NCI-H748 treated with DMSO at 0.1 percent for 48 hours (cell line): ENCODE data around the gene LGI4.
A peak's percentile ranks its signal among the peaks of the same experiment; 100 is the strongest.
"Not testable (repeated sequence)": the region's sequence is repeated elsewhere in the genome, so short reads cannot be mapped to it uniquely, and the experiment has no call there.

Experiments used
- DNase-seq: peaks from one replicate; lab custom pipeline; 2025; lab: John Stamatoyannopoulos, UW

Gene LGI4

GRCh38 chr19:35160629-35161433 lies 26.0 kb upstream of the LGI4 start:
- no peak for DNase-seq

DNA sequence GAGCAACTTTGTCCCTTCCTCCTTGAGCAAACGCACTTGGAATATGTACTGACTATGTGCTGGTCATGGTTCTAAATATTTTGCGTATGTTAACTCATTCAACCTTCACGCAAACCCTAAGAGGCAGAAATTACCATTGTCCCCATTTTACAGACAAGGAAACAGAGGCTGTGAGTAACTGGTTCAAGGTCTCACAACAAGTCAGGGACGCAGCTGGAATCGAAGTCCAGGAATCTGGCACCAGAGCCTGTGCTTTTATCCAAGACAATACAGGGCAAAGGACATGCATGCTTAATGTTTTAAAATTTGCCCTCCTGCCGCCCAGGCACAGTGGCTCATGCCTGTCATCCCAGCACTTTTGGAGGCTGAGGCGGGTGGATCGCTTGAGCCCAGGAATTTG lies 24.7 kb upstream of the LGI4 start:
- no peak for DNase-seq

GRCh38 chr19:35157431-35157830 lies 22.6 kb upstream of the LGI4 start:
- no peak for DNase-seq

- no peak for DNase-seq
These were observed 21.8 kb upstream of the LGI4 start for GRCh38 chr19:35156673-35157014.

GRCh38 chr19:35155981-35156672 lies 21.3 kb upstream of the LGI4 start:
- no peak for DNase-seq

DNA sequence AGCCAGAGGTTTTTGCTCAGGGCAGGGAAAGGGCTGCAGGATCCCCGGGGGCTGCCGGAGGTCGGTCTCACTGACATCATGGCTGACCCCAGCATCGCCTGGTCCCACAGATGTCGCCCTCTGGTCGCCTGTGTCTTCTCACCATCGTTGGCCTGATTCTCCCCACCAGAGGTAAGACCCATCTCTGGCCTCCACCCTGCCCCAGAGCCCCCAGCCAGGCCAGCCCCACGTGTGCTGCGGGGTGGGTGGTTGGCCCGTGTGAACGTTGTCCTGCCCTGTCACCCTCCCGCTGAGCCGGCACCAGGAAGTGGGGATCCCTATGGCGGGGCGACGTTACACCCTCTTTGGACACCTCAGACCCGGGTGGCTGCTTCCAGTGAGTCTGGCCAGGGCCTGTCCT lies 20.6 kb upstream of the LGI4 start:
- DNase-seq: no peak

DNA sequence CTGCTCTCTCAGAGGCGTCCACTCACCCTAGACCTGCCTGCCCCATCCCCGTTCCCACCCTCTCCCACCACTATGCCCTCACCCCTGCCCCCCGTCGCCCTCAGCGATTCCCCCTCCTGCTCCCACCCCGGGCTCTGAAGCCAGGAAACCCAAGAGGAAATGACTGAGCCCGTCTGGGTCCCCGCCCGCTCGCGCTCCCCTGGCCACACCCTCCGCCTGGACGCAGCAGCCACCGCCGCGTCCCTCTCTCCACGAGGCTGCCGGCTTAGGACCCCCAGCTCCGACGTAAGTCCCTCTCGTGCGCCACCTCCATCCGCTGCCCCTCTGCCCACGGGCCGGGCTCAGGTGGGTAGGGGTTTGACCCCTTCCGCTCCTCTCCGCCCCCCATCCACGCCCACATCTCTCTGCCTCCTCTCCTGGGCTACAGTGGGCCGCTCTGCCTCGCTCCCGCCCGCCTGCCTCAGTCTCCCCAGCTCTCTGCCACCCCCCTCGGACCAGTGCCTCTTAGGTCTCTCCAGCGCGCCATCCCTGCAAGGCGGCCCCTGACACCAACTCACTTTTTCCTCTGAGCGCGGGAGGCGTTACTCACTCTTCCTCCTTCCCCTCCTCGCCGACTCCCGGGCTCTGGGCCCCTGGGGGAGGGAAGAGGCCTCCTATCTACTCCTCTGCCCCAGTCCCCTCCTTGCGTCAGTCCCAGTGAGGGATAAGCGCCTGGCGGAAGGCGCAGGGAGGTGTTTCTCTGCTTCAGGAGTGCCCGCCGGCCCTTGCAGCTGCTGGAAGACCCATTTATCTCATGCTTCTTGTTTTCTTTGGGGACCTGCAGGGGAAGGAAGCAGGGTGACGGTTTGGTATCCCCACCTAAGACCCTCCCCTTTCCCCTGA lies 19.9 kb upstream of the LGI4 start, which contains the start of gene FXYD5:
Gene FXYD5 (plus strand): TSS at position 211 of the 882 bp plus-strand sequence. CDS start 816 bp downstream, outside the sequence.
- peak; percentile 31 for DNase-seq

- DNase-seq: peak; percentile 15
These were observed 19.1 kb upstream of the LGI4 start for GRCh38 chr19:35153701-35154524.

- not testable (repeated sequence) for DNase-seq
These were observed 18.3 kb upstream of the LGI4 start for GRCh38 chr19:35153129-35153522.

- no peak for DNase-seq
These were observed 16.6 kb upstream of the LGI4 start for GRCh38 chr19:35151273-35152065.

DNA sequence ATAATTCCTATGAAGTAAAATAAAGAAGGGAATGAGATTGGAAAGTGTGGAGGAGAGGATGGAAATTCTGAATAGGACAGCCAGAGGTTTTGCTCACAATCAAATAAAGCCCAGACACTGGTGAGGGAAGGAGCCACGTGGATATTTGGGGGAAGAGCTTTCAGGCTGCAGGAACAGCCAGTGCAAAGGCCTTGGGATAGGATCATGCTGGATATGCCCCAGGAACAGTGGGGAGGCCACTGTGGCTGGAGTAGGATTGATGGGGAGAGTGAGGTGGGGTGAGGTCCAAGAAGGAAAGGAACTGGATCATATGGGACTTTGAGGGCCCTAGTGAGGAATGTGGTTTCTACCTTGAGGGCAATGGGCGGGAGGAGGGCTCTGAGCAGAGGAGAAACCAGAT lies 15.6 kb upstream of the LGI4 start:
- no peak for DNase-seq

GRCh38 chr19:35149463-35149862 lies 14.6 kb upstream of the LGI4 start:
- DNase-seq: no peak

DNA sequence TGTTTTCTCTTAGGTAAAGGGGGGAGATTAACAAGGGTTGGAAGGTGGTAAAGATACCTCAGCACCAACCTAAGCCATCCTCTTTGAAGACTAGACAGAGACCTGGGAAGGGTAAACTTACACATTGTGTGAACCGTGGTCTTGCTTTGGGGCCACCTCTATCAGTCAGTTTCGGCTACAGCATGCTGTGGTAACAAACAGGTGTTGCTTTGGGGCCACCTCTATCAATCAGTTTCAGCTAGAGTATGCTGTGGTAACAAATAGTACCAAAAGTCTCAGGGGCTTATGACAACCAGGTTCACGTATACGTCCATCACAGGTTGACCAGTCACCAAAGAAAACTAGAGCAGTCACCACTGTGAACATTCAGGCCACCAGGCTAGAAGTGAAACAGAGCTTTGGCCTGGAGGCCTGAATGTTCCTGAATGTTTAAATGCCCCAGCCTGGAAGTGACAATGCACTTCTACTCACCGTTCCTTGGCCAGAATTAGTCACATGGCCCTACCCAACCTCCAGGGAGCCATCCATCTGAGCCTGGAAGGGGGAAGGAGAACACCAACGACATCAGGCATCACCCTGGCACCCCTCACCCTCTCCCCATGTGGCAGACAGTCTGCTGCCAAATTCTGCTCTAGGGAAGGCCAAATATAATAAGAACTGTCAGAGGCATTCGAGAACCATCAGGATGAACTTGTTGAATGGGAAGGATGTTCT lies 12.0 kb upstream of the LGI4 start:
- no peak for DNase-seq

DNA sequence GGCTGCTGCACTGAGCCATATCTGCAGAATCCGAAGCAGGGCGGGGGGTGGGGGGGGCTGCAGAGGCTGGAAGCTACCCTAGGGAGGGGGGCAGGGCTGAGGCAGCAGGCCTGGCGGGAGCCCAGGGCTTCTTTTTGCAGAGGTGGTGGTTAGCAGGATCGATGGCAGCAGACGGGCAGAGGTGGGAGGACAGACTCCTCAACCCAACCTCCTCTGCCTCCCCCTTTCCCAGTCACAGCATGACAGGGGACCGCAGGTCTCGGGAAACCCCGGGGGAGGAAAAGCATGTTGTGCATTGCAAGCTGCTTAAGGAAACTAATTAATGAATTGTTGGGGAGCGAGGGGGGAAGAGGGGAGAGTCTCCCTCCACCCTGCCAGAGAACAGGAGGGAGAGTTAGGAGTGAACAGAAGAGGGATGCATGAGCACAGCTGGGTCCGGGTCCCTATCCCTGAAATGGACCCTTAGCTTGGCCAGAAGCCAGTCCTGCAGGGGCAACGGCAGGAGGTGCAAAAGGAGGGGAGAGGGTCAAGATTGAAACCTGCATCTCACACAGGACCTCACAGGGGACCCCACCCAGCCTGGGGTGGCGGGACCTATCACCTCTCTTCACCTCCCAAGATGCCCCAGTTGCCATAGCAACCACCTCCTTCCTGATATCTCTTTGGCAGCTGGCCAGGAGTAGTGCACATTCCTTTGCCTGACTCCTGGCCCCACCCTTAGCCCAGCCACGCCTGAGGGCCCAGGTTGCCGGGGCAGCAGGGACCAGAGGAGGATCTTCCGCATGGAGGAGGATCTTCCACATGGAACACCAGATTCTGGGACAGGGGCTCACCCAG lies 10.0 kb upstream of the LGI4 start:
- DNase-seq: no peak

DNA sequence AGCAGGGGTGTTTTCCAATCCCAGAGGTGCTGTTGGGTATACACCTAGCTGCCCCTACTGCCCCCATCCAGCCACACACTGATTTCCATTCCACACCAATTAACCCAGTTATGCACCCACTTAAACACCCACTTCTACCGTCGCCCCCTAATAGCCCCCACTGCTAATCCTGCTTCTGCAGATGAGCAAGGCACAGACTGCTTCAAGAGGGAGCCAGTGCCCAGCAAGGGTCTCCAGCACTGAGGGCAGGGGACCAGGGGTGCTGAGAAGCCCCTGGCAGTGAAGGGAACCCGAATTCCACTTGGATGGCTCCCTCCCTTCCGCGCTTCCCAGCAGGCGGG lies 9.4 kb upstream of the LGI4 start:
- DNase-seq: no peak

- no peak for DNase-seq
These were observed 9.0 kb upstream of the LGI4 start for GRCh38 chr19:35143818-35144217.

DNA sequence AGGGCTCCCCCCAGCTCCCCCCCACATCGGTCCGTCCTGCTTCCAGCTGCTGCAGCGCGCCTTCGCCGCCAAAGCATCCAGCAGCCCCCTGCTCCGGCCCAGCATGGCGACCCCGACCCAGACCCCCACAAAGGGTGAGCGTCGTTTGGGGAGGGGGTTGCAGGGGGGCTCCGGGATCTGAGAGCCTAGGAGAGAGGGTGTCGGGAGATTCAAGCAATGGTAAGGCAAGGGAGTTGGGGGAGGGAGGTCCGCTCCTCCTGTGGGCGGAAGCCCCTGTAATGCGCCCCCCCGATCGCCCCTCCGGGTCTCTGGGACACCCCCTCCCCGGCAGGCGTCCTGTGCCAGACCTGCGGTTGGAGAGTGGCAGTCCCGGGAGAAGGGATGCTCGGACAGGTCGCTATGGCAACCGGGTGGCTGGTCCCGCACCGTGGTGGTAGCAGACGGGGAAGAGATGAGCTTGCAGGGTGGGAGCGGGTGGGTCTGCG lies 8.4 kb upstream of the LGI4 start, which contains the start of gene FXYD7:
Gene FXYD7 (plus strand): TSS at position 25 of the 485 bp plus-strand sequence. CDS start 79 bp downstream, at position 104.
- peak; percentile 17 for DNase-seq

DNA sequence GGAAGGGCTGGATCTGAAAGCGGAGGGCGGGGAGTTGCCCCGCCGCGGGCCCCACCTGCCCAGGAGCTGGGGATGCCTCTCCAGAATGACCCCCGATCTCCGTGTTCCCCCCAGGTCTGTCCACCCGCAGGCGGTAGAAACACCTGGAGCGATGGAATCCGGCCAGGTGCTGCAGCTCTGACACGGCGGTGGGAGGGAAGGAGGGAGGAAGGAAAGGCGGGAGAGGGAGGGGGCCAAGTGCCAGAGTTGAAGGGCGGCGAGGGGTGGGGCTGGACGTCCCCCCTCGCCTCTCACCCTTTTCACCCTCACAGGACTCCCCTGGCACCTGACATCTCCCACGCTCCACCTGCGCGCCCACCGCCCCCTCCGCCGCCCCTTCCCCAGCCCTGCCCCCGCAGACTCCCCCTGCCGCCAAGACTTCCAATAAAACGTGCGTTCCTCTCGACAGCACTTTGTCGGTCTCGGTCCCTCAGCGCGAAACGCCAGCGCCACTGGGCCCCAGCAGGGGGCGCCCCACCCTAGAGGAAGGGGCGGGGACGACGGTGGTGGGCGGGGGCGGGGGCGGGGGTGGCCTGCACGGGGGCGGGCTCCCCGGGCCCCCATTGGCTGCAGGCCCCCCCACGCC lies 7.9 kb upstream of the LGI4 start:
- DNase-seq: peak; percentile 24
